KMS-11 (cell line): Measurements from ENCODE around the gene HOXD1.

Experiments
- H2AFZ ChIP-seq: fragments of 200-600 bp; sonication (generic); 2 replicates; pipeline ENCODE4 v1.6.1; 2016; ENCODE audit warnings: antibody characterized with exemption, mixed run types, low read depth
- H3K27ac ChIP-seq: fragments of 200-600 bp; sonication (generic); 2 replicates; pipeline ENCODE4 v1.6.1; 2016; ENCODE audit warnings: mild to moderate bottlenecking, mixed run types
- H3K27me3 ChIP-seq: fragments of 200-600 bp; sonication (generic); 2 replicates; pipeline ENCODE4 v1.6.1; 2017; ENCODE audit warnings: mild to moderate bottlenecking, low read depth, mixed run types, moderate library complexity; ENCODE audit not compliant: insufficient read depth
- H3K36me3 ChIP-seq: fragments of 200-600 bp; sonication (generic); 2 replicates; pipeline ENCODE4 v1.6.1; 2017; ENCODE audit warnings: mild to moderate bottlenecking, mixed run types; ENCODE audit not compliant: insufficient read depth
- H3K4me1 ChIP-seq: fragments of 200-600 bp; sonication (generic); 2 replicates; pipeline ENCODE4 v1.6.1; 2016; ENCODE audit warnings: mild to moderate bottlenecking, low read depth, mixed run types; ENCODE audit not compliant: poor library complexity, severe bottlenecking
- H3K4me2 ChIP-seq: fragments of 200-600 bp; sonication (generic); 2 replicates; pipeline ENCODE4 v1.7.0; 2016; ENCODE audit warnings: mild to moderate bottlenecking, mixed run types
- H3K4me3 ChIP-seq: fragments of 200-600 bp; sonication (generic); IDR thresholded peaks from 2 replicates; pipeline ENCODE4 v1.6.1; 2017; ENCODE audit warnings: low read depth, low read length, mixed read lengths; ENCODE audit not compliant: insufficient read depth
- H3K79me2 ChIP-seq: fragments of 200-600 bp; sonication (generic); 2 replicates; pipeline ENCODE4 v1.6.1; 2016; ENCODE audit warnings: low read depth, mixed run types; ENCODE audit not compliant: insufficient read depth
- H3K9ac ChIP-seq: fragments of 200-600 bp; sonication (generic); 2 replicates; pipeline ENCODE4 v1.6.1; 2016; ENCODE audit warnings: mild to moderate bottlenecking, mixed run types
- H4K20me1 ChIP-seq: fragments of 200-600 bp; sonication (generic); 2 replicates; pipeline ENCODE4 v1.6.1; 2016; ENCODE audit warnings: mild to moderate bottlenecking, mixed run types; ENCODE audit not compliant: insufficient read depth
- TF ChIP-seq, protein P1 (sequence below): fragments of 200-600 bp; sonication (generic); conservative IDR thresholded peaks from 2 replicates; pipeline ENCODE4 v1.6.1; 2017; ENCODE audit warnings: low read depth, mild to moderate bottlenecking, antibody characterized with exemption, low read length, moderate library complexity, mixed read lengths

Gene HOXD1

DNA sequence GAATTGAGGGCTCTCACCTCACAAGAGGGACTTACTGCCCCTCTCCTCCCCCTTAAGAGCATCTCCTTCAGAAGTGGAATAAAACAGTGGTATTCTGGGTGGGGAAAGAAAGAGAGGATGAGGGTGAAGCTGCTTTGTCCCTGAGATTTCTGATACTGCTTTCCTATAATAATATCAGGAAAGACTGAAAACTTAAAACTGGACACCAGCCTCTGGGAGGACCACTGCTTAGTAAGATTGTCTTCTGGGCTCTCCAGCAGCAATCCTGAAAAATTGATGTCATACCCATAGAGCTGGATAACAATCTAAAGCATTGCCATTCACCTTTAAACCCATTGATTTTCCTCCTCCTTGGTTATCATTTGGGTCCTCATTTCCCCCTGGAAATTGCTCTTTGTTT lies 41.8 kb upstream of the HOXD1 start:
- no peak overlapping the region for H3K4me2 ChIP-seq
- no peak overlapping the region for H3K4me3 ChIP-seq
- H3K79me2 ChIP-seq: no peaks in the 10 kb centered on the region
- H3K36me3 ChIP-seq: no peaks in the 10 kb centered on the region
- no peak overlapping the region for H3K9ac ChIP-seq
- H3K27ac ChIP-seq: no peak overlapping the region
- TF ChIP-seq, protein P1, sequence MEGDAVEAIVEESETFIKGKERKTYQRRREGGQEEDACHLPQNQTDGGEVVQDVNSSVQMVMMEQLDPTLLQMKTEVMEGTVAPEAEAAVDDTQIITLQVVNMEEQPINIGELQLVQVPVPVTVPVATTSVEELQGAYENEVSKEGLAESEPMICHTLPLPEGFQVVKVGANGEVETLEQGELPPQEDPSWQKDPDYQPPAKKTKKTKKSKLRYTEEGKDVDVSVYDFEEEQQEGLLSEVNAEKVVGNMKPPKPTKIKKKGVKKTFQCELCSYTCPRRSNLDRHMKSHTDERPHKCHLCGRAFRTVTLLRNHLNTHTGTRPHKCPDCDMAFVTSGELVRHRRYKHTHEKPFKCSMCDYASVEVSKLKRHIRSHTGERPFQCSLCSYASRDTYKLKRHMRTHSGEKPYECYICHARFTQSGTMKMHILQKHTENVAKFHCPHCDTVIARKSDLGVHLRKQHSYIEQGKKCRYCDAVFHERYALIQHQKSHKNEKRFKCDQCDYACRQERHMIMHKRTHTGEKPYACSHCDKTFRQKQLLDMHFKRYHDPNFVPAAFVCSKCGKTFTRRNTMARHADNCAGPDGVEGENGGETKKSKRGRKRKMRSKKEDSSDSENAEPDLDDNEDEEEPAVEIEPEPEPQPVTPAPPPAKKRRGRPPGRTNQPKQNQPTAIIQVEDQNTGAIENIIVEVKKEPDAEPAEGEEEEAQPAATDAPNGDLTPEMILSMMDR: no peak
- no peaks in the 10 kb centered on the region for H3K4me1 ChIP-seq
- no peak overlapping the region for H2AFZ ChIP-seq
- no peaks in the 10 kb centered on the region for H3K27me3 ChIP-seq
- no peaks in the 10 kb centered on the region for H4K20me1 ChIP-seq

DNA sequence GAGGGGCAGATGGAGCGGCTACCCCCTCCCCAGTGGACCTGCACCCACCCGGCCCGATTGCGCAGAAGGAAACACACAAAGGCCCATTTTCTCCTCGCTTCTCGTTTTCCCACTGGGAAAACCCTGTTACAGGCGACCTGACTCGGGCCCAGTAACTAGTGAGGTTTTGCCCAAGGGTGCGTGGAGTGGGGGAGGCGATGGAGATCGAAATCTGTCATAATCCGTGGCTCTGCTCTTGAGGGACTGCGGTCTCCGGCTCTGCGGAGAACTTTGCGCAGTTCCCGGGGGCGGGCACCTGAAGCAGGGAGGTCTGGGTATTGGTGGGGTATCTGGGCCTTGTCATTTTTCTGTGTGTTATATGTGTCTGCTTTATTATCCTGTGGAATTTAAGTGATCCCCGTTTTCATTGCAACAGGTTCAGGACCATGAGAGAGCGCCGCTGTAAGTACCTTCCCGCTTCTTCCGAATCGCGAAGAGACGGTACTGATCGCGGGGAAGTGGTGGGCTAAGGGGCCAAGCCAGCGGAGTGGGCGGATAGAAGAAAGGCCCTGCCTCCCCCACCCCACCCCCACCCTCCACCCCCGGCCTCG lies 41.2 kb upstream of the HOXD1 start:
- H3K9ac ChIP-seq: no peak overlapping the region
- no peak overlapping the region for H3K4me3 ChIP-seq
- no peaks in the 10 kb centered on the region for H3K27me3 ChIP-seq
- H3K4me2 ChIP-seq: no peak overlapping the region
- H3K27ac ChIP-seq: no peak overlapping the region
- H3K36me3 ChIP-seq: no peaks in the 10 kb centered on the region
- no peaks in the 10 kb centered on the region for H3K4me1 ChIP-seq
- H4K20me1 ChIP-seq: no peaks in the 10 kb centered on the region
- TF ChIP-seq, protein P1: no peak
- no peak overlapping the region for H2AFZ ChIP-seq
- H3K79me2 ChIP-seq: no peaks in the 10 kb centered on the region

DNA sequence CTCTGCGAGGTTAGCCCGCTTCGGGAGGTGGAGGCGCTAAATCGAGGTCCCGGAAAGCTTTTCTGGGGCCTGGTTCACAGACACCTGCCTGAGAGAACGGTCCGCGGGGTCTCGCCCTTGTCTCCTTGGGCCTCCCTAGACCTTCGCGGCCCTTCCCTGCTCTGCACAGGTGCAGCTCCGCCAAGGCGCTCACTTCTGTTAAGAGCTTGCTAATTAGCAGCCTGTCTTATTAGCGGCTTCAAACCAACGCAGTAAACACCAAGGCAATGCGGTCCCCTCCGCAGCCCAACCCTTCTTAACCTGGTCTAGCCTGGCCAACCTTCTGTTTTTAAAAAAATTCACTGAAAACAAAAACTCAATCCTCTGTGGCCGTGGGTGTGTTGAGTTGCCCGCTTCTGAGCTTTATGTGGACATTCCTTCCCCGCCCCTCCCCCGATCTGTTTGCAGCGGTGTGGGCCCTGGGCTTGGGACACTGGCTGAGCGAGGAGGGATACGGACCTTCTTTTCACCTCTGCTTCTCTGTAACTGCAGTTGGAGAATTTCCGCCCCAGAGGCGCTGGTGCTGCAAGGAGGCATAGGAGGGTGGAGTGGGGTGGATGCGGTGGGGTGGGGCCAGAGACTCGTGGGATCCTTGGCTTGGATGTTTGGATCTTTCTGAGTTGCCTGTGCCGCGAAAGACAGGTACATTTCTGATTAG lies 40.5 kb upstream of the HOXD1 start:
- Histone ChIP-seq H3K4me2 (no peak overlapping the region), H3K27ac (no peak overlapping the region), H2AFZ (no peak overlapping the region), H4K20me1 (no peaks in the 10 kb centered on the region), H3K4me3 (no peak overlapping the region), H3K9ac (no peak overlapping the region), H3K27me3 (no peaks in the 10 kb centered on the region), H3K4me1 (no peaks in the 10 kb centered on the region), H3K79me2 (no peaks in the 10 kb centered on the region), H3K36me3 (no peaks in the 10 kb centered on the region)
- TF ChIP-seq, protein P1: no peak

DNA sequence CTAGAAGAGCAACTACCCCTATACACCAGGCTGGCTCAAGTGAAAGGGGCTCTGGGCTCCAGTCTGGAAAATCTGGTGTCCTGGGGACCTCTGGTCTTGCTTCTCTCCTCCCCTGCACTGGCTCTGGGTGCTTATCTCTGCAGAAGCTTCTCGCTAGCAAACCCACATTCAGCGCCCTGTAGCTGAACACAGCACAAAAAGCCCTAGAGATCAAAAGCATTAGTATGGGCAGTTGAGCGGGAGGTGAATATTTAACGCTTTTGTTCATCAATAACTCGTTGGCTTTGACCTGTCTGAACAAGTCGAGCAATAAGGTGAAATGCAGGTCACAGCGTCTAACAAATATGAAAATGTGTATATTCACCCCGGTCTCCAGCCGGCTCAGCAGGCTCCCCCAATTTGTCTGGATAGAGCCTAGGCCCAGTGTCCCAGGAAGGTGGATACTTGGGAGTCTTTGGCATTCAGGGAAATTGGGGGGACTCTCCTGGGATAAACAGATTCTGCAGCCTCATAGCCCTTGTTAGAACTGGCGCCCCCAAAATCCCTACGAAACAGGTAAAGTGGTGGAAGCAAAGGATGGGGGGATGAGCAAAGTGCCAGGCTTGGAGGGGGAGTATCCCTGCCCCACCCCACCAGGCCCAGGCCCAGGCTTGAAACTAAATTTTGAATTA lies 39.6 kb upstream of the HOXD1 start:
- Histone ChIP-seq H3K27me3 (no peaks in the 10 kb centered on the region), H3K79me2 (no peaks in the 10 kb centered on the region), H3K9ac (no peak overlapping the region), H3K27ac (no peak overlapping the region), H2AFZ (no peak overlapping the region), H4K20me1 (no peaks in the 10 kb centered on the region), H3K4me1 (no peaks in the 10 kb centered on the region), H3K4me3 (no peak overlapping the region), H3K36me3 (no peaks in the 10 kb centered on the region), H3K4me2 (no peak overlapping the region)
- TF ChIP-seq, protein P1: no peak
